Measurements from ENCODE around the gene SLC1A1.
A peak's percentile ranks its signal among the peaks of the same experiment; 100 is the strongest.

SLC1A1 gene

DNA sequence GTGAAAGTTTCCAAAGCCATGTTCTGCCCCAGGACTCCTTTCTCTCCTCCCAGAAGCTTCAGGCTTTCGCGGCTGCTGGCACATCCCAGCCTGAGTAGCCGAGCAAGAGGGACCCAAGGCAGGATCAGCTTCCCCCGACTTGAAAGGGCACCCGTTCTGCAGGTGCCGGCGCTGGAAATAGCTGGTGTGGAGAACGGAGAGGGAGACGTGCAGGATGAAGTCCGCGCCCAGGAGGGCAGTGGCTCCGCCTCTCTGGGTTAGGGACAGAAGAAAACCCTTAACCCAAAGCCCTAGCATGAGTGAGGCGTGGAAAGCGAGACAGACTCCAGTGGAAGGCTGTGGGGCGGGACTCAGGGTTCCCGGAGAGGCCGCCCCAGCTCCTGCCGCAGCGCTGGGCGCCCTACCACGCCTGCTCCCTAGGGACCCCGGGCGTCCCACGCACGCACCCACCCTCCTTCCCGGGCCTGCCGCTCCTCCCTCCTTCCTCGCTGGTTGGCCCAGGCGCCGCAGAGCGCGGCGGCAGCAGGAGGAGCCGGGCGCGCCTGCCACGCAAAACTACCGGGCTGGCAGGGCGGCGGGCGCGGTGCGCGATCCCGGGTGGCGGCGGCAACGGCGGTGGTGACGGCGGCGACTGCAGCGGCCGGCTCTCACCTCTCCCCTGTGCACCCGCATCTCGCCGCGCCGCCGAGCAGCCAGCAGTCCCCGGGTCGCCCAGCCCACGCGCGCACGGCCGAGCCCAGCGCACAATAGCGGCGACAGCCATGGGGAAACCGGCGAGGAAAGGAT, at the start of gene SLC1A1:
Gene SLC1A1 (plus strand): TSS at position 550 of the 786 bp plus-strand sequence. CDS start 212 bp downstream, at position 762.
- peak; percentile 51 for DNase-seq

DNA sequence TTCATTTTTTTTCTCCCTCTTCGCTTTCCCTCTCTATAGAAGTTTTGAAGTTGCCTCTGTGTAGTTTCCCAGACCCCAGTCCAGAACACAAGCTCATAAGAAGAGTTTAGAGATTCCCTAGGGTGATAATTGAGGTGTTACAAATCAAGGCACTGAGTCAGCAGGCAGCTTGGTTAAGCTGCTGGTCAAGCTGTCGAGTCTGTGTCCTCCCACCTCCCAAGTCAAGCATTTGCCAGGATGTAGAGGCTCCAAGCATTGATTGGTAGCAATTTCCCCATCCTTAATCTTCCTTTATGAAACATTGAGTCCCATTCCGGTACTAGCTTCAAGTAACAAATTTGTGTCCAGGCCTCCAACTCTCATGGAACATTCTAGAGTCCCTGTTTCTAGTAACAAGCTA, 47.5 kb upstream of the SLC1A1 start:
- DNase-seq = no peak

DNA sequence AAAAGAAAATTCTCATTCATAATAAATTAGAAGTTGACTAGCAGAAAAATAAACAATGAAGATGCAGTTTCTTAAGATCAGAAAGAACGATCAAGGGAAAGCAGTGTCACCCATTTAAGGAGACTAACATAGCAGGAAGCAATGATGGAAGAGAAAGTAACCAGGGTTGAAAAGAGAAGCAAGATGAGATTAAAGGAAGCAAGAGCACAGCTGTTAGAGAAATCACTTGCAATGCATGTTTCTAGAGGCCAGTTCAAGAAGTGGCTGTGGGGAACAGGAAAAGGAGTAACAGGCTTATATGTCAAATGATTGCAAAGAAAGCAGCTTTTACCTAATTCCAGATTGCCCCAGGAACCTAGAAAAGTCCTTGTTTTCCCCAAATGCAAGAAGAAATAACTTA, 46.8 kb upstream of the SLC1A1 start:
- DNase-seq = no peak

DNA sequence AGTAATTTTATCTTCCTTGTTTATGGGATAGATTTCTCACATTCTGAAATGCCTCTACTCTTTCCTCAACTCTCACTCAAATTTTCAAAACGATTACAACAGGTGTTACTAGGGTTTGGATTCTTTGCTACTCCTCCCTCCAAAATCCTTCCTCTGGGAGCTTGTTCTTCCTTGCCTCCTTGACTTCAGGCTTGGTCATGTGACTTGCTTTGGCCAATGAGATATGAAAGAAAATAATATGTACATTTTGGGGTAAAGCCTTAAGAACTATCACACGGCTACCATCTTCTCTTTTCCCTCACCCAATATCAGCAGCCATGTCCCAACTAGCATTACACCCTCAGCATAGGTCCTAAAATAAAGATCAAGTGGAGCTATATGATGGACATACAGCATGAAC, 28.8 kb upstream of the SLC1A1 start:
- no peak for DNase-seq

DNA sequence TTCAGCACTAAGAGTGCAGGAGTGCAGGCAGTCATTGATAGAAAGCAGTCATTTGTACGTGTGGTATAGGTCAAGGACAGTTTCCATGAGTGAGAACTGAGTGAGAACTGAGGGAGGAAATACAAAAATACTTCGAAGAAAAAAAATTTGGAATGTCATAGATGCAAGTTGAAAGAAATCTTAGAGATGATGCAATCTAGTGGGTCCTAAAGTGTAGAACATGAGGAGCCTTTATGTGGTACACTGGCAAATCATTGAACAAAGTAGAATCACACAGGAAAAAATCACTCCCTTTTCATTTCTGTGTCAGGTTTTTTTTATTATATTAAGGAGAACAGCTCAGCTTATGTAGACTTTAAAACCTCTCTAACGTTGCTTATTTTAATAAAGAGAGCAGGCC, 26.4 kb upstream of the SLC1A1 start:
- no peak for DNase-seq

DNA sequence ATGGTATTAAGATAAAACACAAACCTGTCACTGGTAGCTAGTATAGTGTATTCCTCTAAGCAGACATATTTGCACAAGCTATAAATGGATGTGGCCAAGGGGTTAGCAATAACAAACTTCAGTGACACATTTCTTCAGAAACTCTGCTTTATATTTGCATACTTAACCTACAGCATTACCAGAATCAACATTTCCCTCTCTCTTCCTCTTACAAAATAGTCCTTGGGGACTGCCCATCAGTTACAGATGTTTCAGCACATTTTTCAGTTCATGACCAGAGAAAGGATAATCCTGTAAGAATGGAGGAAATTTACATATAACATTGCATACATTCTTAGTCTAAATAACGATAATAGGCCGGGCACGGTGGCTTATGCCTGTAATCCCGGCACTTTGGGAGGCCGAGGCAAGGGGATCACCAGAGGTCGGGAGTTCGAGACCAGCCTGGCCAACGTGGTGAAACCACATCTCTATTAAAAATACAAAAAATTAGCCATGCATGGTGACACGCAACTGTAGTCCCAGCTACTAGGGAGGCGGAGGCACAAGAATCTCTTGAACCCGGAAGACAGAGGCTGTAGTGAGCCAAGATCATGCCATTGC, 25.3 kb upstream of the SLC1A1 start:
- no peak for DNase-seq

DNA sequence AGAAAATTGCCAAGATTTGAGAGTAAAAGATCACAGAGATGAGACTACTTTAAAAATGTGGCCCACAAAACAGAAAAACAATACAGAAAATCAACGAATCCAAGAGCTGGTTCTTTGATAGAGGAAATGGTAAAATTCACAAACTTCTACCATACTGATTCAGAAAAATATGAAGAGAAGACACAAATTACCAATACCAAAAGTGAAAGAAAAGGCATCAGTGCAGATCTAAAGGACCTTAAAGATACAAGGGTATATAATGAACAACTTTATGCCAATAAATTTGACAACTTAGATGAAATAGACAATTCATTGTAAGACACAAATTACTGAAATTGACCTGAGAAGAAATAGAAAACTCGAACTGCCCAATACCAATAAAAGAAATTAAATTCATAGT, 24.4 kb upstream of the SLC1A1 start:
- no peak for DNase-seq

DNA sequence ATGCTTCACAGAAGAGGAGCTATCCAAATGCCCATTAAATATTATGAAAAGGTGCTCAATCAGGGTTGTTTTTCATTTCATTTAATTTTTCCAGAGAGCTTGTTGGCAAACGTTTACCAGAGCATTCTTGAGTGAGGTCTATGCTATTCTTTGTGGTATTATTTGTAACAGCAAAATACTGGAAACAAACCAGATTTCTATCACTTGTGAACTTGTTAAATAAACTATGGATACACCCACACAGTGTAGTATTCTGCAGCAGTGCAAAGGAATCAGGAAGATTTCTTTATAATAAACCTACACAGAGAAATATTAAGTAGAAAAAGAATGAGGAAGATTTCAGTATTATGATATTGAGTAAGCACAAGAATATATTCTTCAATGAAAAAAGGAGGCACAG, 15.0 kb upstream of the SLC1A1 start:
- no peak for DNase-seq

DNA sequence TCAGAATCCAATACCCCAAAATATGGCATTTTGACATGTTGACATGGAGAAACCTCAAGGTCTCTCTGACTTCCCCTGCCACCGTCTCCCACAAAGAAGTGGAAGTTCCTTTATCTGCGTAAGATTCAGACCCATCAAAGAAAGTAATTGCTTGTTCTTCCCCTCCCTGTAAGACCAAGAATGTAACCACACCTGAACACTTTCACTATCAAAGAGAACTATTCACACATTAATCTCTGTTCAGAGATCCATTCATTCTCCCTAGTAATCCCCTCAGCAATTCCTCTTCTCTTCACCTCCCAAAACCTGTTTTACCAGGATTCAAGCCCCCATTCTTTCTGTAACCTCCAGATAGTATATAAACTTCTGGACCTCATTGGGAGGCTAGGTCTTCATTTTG, 4.1 kb upstream of the SLC1A1 start:
- no peak for DNase-seq

DNA sequence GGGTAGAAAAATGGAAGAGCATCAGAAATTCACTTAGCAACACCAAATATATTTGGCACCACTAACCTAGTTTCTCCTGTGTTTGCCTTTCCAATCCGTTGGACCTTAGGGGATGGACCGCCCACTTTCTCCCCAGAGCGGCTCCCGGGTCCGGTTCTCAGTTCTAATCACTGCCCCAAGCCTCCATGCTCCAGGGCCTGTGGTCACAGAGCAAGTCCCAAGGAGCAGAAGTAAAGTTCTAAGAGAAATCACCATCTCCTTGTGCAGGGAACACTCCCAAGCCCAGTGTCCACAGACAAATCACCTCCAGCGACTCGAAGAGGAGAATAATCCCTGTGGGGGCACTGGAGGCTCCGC, 728 bp upstream of the SLC1A1 start:
- DNase-seq = no peak

DNA sequence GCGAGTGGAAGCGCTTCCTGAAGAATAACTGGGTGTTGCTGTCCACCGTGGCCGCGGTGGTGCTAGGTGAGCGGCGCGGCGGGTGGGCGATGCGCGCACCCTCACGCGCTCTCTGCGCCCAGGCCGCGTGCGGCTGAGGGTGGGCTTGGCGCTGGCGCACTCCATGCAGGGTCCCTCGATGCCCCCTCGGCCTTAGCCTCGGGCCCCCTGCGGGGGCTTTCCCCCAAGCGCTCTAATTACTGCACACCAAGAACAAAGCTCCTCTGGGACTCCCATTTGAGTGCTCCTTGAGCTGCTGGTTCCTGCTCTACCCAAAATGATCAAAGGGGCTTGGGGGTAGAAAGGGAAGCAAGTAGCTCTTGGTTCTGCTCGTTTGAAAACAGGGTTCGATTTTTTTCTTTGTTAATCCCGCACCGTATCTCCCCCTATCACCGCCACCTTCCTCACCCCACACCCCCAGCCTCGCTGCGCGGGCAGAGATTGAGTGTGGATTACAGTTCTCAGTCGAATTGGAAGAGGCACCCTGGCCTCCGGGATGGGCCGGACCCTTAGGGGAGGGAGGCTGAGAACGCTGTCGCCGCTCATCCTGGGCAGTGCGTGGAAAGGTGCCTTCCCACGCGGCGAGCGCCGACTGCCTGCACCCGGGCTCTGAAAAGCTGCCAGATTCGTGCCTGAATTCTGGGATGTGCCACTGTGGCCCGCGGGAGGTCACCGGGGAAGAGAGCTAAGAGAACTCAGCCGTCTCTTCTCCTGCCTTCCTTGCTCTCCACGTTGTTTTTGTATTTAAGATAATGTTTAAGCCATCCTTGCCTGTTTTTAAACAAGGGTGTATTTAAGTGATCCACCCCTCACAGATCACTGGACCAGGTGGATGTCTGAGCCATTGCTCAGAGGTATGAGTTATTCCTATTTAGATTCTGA, 697 bp downstream of the SLC1A1 start:
- peak; percentile 15 for DNase-seq

DNA sequence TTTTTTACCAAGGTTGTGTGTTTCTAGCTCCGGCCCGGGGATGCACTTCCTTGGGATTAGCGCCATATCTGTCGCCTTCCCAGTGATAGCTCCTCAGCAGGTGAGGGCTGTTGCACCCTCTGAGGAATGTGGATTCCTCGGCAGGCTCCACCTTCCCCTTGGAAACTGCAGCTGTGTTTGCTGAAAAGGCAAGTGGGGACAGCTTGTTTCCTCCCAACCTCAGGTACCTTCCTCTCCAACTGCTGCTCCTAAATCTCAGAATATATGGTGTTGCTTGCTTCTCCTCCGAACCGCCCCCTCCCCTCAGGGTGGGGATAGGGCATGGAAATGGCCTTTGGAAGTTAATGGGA, 1.3 kb downstream of the SLC1A1 start:
- DNase-seq = no peak

DNA sequence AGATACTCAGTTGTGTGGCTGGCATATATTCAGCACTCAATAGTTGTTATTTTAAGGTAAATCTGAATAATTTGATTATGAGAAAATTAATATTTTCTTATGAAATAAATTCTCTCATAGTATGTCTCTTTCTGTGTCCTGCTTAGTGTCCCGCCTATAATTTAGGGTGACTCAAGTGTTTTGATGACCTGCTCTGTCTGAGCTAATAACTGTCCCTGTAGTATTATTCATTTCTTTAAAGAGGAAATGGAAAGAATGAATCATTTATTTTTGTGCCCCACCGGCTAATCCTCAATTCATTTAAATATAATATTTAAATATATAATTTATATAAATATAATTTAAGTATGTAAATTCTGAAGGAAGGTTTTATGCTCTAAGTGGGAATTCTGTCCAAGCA, 4.1 kb downstream of the SLC1A1 start:
- no peak for DNase-seq

DNA sequence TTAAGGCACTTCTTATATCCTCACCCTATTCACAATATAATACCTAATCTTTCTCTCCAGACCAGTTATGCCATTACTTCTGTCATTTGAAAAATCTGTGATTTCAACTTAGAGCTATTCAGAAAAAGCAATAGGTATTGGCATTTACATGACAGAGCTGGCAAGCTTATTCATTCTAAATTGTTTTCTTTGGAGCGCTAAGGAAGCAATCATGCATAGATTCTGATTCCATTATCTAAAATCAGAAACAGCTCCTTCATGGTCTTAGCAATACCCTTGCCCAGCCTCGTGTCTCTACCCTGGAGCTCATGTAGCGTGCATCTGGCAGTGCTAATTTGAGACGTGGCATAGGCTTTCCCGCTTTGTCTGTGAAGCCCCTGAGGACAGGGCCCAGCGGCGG, 4.5 kb downstream of the SLC1A1 start:
- no peak for DNase-seq

DNA sequence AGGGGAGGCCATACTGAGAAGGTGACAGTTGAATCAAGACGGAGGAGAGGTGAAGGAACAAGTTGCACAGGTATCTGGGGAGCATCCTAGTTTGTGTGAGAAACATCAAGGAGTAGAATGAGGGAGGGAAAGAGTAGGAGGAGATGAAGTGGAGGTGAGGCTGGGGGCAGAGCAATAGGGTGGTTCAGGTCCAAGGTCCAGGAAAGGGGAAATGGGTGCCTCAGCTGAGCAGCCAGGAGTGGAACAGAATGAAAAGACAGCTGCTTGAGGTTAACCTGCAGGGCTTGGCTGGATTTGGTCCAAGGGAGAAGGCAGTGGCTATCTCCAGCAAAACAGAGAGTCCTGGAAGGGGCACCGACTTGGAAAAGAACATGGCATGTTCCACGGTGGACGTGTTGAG, 5.3 kb downstream of the SLC1A1 start:
- no peak for DNase-seq

DNA sequence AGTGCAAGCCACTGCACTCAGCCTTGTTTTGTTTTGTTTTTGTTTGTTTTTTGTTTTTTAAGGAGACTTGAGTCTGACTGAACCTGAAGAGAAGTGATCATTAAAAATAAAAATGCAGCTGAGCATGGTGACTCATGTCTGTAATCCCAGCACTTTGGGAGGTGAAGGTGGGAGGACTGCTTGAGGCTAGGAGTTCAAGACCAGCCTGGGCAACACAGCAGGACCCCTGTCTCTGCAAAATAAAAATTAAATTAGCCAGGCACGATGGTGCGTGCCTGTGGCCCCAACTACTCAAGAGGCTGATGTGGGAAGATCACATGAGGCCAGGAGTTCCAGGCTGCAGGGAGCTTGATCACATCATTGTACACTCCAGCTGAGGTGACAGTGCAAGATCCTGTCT, 6.2 kb downstream of the SLC1A1 start:
- no peak for DNase-seq

DNA sequence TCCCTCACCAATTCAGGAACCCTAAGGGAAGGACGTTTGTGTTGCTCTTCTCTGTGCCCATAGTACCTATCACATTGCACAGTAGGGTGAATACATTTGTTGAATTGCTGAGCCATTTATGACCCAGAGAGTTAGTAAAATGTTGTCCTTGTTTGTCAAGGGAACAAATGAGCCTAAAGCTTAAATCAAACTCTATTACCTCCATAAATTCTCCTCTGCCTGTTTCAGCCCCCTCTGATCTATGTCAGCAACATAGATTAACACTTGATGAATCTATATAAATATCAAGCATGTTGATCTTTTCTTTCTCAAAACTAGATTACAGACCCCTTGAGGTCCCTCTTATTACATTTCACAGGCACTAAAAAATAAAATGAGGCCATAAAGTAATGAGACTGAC, 7.1 kb downstream of the SLC1A1 start:
- no peak for DNase-seq

DNA sequence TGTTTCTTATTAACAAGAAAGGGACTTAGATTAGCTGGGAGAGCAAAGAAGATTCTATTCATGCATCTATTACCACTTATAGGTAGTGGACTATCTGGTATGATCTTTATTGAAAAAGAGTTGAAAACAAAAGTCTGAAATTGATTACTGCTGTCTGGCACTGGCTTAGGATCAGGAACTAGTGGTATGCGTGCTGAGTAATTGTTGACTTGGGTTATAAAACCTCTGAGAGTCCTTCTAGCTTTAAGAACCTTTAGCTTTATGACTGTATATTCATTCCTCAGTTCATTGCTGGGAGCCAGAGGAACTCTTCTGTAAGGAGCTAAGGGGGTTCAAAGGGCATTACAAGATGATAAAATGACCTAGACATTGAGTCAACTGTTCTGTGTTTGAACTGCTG, 7.6 kb downstream of the SLC1A1 start:
- no peak for DNase-seq

DNA sequence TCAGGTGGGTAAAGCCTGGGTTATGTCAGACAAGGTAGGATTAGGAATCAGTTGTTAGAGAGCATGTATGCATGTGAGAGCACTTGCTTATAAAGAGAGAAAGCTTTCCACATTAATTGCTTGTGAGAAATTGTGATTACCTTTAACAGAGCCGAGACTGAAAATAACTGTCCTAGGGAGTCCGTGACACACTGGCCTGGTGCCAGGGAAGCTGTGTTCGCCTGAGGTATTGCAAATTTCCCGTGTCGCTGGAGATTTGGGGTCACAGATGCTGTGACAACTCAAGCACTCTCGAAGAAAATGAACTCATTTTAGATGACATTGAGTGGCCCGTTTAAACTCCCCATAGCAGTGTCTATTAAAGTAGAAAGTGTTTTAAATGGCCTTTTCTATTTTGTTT, 9.6 kb downstream of the SLC1A1 start:
- no peak for DNase-seq

DNA sequence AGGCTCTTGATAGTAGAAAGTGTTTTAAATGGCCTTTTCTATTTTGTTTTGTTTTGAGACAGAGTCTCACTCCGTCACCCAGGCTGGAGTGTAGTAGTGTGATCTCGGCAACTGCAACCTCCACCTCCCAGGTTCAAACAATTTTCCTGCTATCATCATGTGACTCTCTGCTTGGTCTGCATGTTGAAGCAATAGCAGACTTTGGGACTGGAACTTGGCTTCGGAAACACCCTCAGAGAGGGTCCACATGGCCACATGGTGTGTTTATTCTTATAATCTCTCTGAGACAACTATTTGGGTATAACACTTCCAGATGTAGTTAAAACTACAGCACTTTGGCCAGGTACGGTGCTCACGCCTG, 10.9 kb downstream of the SLC1A1 start:
- DNase-seq = no peak

DNA sequence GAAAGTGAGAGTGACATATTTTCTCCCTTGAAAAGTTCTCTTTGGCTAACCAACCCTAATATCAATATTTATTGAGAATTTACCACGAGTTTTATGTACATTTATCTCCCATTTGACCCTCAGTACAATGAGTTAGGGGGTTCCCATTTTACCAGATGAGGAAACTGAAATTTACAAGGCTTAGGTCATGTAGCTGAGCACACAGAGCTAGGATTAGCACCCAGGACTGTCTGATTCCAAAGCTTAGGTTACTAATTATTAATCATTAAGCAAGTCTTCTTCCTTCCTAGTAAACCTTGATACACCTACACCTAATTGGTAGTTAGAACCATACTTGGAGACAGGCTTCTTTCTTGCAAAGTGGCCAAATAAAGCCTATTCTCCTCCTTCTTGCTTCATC, 12.2 kb downstream of the SLC1A1 start:
- DNase-seq = no peak

DNA sequence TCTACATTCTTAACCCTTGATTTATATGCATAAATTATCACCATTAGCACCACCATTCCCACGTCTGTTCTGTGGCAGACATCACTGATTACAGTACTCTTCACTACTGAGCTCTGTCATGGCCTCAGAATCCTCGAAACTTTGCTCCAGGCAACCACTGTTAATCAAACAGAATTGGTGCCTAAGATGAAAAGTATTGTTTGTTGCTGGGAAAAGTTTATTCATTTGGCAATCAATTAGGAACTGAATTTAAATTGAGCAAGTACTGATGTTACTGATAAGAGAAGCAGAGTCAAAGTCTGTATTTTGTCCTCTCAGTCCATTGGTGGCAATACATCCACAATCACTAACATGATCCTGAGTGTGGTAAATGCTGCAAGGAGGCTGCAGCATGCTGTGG, 12.8 kb downstream of the SLC1A1 start:
- no peak for DNase-seq

DNA sequence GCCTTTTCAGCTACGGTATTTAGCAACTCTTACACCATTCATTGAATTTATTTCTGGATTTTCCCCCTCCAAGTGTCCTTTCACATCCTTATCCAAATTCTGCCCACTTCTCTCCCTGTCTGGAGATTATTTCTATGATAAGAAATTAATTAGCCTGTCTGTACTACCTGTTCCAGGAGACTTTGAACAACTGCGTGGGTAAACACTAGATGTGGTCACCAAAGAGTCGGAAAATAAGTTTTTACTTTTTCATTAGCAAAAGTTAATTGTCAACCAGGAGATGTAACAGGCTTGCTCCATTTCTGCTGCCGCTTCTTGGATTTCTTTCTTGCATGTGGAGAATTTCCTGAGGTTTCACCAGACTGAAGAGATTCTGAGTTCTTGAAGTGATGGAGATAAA, 14.0 kb downstream of the SLC1A1 start:
- DNase-seq = no peak

DNA sequence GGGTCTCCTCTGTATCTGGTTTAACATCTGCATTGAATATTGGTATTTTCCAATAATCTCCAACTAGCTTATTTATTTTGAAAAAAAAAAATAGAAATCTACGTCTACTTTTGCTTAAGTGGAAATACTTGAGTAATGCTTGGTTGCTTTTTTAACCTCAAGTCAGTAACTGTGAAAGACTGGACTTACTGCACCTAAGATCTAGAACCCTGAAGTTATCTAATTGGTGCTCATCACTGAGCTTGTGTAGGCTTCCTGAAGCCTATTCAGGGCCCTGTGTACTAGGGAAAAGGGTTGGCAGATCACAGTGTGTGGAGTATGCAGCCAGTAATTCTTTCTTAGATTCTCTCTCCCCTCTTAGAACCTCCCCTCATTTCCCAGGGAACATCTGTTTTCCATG, 16.2 kb downstream of the SLC1A1 start:
- DNase-seq = no peak

Measured in stimulated activated CD4-positive, alpha-beta T cell treated with anti-CD3 and anti-CD28 coated beads, Interleukin-15, amount 100 ng/mL, for 24 hours (primary cell).